Spleen (tissue), 11 donors: ENCODE measurements around the gene DDX39A. TPM values are rescaled to one million over a fixed set of nuclear protein-coding genes. Genes with fewer than 3 reads are reported as not detected.

Source experiments
- DNase-seq: peaks from one replicate; pipeline ENCODE4 v3.0.0-alpha.2; 2020
- H3K27ac ChIP-seq, 8 donors: fragments of 200-600 bp; sonication (generic) in 7 of 8; 1 replicate in 4 of 8; 2 replicates in 4 of 8; pipeline versions ENCODE4 v1.5.0 to v1.8.0; 2016 to 2021; ENCODE audit warnings: inconsistent platforms in 4 of 8, mild to moderate bottlenecking in 4 of 8, moderate library complexity in 1 of 8
- H3K27me3 ChIP-seq, 7 donors: fragments of 200-600 bp; sonication (generic) in 6 of 7; replicated peaks in 1 of 7; 1 replicate in 4 of 7; 2 replicates in 3 of 7; pipeline versions ENCODE4 v1.5.0 to v1.8.0; 2016 to 2021; ENCODE audit warnings: inconsistent platforms in 3 of 7, mild to moderate bottlenecking in 1 of 7
- H3K36me3 ChIP-seq, 6 donors: fragments of 200-600 bp; sonication (generic) in 5 of 6; 1 replicate in 4 of 6; 2 replicates in 2 of 6; pipeline versions ENCODE4 v1.5.0 to v1.8.0; 2016 to 2021; ENCODE audit warnings: inconsistent platforms in 2 of 6
- H3K4me1 ChIP-seq, 6 donors: fragments of 200-600 bp; sonication (generic) in 5 of 6; 1 replicate in 3 of 6; 2 replicates in 3 of 6; pipeline versions ENCODE4 v1.5.0 to v1.8.0; 2016 to 2021; ENCODE audit warnings: inconsistent platforms in 3 of 6
- H3K4me3 ChIP-seq, 8 donors: fragments of 200-600 bp; sonication (generic) in 7 of 8; 1 replicate in 4 of 8; 2 replicates in 4 of 8; pipeline versions ENCODE4 v1.5.0 to v1.8.0; 2016 to 2021; ENCODE audit warnings: inconsistent platforms in 4 of 8, mild to moderate bottlenecking in 4 of 8, moderate library complexity in 2 of 8
- H3K9me3 ChIP-seq, 8 donors: fragments of 200-600 bp; sonication (generic) in 7 of 8; 1 replicate in 4 of 8; 2 replicates in 4 of 8; pipeline versions ENCODE4 v1.5.0 to v1.8.0; 2016 to 2021; ENCODE audit warnings: inconsistent platforms in 4 of 8
- POLR2A ChIP-seq, 3 donors: fragments of 450-650 bp; IDR thresholded peaks; one replicate each; pipeline ENCODE4 v1.5.1; 2017; ENCODE audit warnings: antibody characterized with exemption in 3 of 3, mild to moderate bottlenecking in 1 of 3
- POLR2AphosphoS5 ChIP-seq, 3 donors: sonication (generic); formaldehyde crosslinking; IDR thresholded peaks; one replicate each; pipeline ENCODE4 v1.5.1; 2017; ENCODE audit warnings: antibody characterized with exemption in 3 of 3
- WGBS, 5 donors: extraction: QIAGEN DNeasy Blood & Tissue Kit in 3 of 5; methylation state at CpG; one replicate each; pipeline versions ENCODE4 v1.1.5 to v1.1.7; 2013 to 2018; 5-methylcytosine and 5-hydroxymethylcytosine counted together
- intact Hi-C: fragments of 100-400 bp; cut with DNase I; formaldehyde crosslinking; loops from one replicate; pipeline ENCODE4 v1.15.0; 2023; ENCODE audit warnings: low total_unique reads
- polyA plus RNA-seq, 3 donors: library from polyadenylated mRNA; stranded (reverse); fragments of 200-250 nt; gene quantifications; one replicate each; pipeline ENCODE4 v1.2.1, GENCODE V29; 2013
- total RNA-seq, 7 donors: library from RNA; depleted of rRNA in 3 of 7; stranded (reverse); fragments of >200 nt in 3 of 7; fragmentation: NEBNext Ultra II Directional in 4 of 7; extraction: Animal tissue kit (Norgen Biotek cat#: 25700) in 4 of 7; gene quantifications; one replicate each; pipeline versions ENCODE4 v1.1.0 to v1.2.1, GENCODE V29; 2016 to 2021
- TF ChIP-seq, protein P1 (sequence below), 11 experiments: fragments of 200-600 bp in 7 of 11; fragments of 450-650 bp in 4 of 11; sonication (generic) in 4 of 11; IDR thresholded peaks in 8 of 11; conservative IDR thresholded peaks in 3 of 11; 1 replicate in 7 of 11; 2 replicates in 4 of 11; pipeline versions ENCODE4 v1.4.0 to v1.8.0; 2016 to 2021; ENCODE audit warnings: antibody characterized with exemption in 11 of 11, inconsistent platforms in 4 of 11, mild to moderate bottlenecking in 1 of 11
- donor health status: healthy with polysubstance abuse.
- donor health status: DM: no; HTN: no; CAD: no; lungs with moderate emphysema.
- donor health status: DM: no; HTN: no; CAD: no.
- donor health status: Bipolar disorder and iron deficiency.
- donor health status: healthy.
- donor health status: DM: no; HTN: no; CAD: no.
- donor health status: DM: yes; HTN: yes; CAD: no.

DDX39A gene
- total and polyA plus RNA-seq, 10 donors, result 81.8 to 267 (median 138) TPM

DNA sequence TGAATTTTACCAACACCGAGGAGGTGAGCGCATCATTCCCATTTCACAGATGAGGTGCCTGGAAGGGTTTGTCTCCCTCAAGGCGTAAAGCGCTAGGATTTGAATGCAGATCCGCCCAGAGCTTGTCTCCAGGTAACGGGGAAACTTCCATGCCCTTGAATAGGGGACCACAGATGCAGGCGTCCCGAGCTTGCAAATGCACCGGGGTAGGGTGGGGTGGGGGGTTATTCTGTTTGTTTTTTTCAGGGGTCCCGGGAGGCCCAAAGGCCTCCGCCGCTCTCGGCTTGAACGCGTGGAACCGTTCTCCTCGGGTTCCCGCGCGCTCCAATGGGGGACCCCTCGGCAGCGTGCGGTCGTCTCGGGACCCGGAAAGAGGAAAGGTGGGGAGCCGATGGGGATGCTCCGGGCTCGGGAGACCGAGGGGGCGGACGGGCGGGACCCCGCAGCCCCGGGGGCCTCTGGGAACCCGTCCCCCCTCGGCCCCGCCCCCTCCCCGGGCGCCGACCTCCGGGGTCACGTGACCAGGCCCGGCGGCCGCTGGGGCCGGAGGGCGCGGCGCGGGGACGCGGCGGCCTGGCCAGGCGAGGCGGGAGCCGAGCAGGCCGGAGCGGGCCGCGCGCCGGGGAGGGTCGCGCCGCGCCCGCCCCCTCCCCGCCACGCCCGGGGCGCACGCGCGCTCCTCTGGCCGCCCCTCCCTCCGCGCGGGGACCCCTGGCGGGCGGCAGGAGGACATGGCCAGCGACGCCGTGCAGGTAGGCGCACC, 13.8 kb upstream of the DDX39A start, which contains the start of gene PKN1:
PKN1 (plus strand) TSS at position 516 of the 763 bp plus-strand sequence; CDS start at position 732, 216 bp downstream.
- no peak for TF ChIP-seq POLR2A (IDR thresholded peaks at IDR 0.05)
- TF ChIP-seq, protein P1, sequence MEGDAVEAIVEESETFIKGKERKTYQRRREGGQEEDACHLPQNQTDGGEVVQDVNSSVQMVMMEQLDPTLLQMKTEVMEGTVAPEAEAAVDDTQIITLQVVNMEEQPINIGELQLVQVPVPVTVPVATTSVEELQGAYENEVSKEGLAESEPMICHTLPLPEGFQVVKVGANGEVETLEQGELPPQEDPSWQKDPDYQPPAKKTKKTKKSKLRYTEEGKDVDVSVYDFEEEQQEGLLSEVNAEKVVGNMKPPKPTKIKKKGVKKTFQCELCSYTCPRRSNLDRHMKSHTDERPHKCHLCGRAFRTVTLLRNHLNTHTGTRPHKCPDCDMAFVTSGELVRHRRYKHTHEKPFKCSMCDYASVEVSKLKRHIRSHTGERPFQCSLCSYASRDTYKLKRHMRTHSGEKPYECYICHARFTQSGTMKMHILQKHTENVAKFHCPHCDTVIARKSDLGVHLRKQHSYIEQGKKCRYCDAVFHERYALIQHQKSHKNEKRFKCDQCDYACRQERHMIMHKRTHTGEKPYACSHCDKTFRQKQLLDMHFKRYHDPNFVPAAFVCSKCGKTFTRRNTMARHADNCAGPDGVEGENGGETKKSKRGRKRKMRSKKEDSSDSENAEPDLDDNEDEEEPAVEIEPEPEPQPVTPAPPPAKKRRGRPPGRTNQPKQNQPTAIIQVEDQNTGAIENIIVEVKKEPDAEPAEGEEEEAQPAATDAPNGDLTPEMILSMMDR (IDR thresholded peaks at IDR 0.05 in 8 of 11, conservative IDR thresholded peaks at IDR 0.05 in 3 of 11), result peak in 1 of 11 experiments; percentile 23
- TF ChIP-seq POLR2AphosphoS5 (IDR thresholded peaks at IDR 0.05), result peak; percentile 31 to 58 (median 57)
- Histone ChIP-seq H3K9me3 (no peaks in the 10 kb centered on the region), H3K36me3 (peaks cover 0 to 25% (median 0%) of the 10 kb centered on the region in 6 donors), H3K4me1 (peaks cover 28 to 63% (median 56%) of the 10 kb centered on the region in 6 donors), H3K27ac (peak within 1 kb of the TSS; percentile 85 to 95 (median 93)), H3K27me3 (no peaks in the 10 kb centered on the region), H3K4me3 (peak within 1 kb of the TSS; percentile 74 to 95 (median 82))
- 2 to 6% (median 4%) methylated on average over 23 to 85 of the region's 85 CpGs for WGBS, 5 donors
- intact Hi-C loops, result no loop called here
- peak; percentile 89 for DNase-seq

DNA sequence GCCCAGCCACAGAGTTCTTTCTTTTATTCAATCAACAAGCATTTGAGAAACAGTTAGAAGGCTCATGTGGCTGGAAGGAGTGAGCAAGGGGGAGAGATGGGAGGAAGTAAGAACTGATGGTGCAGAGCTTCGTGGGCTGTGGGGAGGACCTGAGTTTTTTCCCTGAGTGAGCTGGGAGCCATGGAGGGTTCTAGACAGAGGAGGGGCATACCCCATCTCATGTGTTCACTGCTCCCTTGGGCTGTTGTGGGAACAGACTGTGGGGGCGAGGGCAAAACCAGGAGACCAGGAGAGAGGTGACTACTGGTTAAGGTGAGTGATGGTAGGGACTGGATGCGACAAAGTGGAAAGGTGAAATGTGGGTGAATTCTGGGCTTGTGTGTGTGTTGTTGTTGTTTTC, 11.6 kb upstream of the DDX39A start:
- 65 to 78% (median 71%) methylated on average over 3 of the region's 3 CpGs for WGBS, 5 donors
- no peak overlapping the region for H3K27ac ChIP-seq
- peaks cover 14 to 40% (median 36%) of the 10 kb centered on the region in 6 donors for H3K4me1 ChIP-seq
- intact Hi-C loops, result no loop called here
- H3K27me3 ChIP-seq, result no peaks in the 10 kb centered on the region
- no peak for DNase-seq
- H3K4me3 ChIP-seq, result no peak overlapping the region
- peaks cover 0 to 3% (median 0%) of the 10 kb centered on the region in 6 donors for H3K36me3 ChIP-seq
- TF ChIP-seq, protein P1 (IDR thresholded peaks at IDR 0.05 in 8 of 11, conservative IDR thresholded peaks at IDR 0.05 in 3 of 11), result no peak
- TF ChIP-seq POLR2AphosphoS5 (IDR thresholded peaks at IDR 0.05) (no peak), POLR2A (IDR thresholded peaks at IDR 0.05) (no peak)
- H3K9me3 ChIP-seq, result no peaks in the 10 kb centered on the region

DNA sequence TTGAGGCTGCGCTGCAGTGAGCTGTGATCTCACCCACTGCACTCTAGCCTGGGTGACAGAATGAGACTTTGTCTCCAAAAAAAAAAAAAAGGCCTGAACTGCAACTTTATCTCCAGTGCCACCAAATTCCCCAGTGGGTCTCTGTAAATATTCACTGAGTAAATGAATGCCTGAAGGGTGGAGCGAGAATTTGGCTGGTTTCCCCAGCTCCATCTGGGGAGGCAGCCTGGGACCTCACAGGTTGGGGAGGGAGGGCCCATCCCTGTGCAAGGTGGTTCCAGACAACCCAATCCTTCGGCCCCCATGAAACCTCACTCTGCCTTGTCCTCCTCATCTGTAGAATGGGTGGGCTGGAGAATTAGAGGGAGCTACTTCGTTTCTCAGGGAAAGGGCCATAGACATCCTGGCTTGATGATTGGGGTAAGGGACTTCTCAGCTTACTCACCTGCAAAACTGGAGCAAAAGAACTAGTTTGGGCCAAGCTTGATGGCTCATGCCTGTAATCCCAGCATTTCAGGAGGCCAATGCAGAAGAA, 9.8 kb upstream of the DDX39A start:
- Histone ChIP-seq H3K9me3 (no peaks in the 10 kb centered on the region), H3K27me3 (no peaks in the 10 kb centered on the region), H3K27ac (no peak overlapping the region), H3K4me1 (peaks cover 0 to 22% (median 19%) of the 10 kb centered on the region in 6 donors), H3K36me3 (no peaks in the 10 kb centered on the region), H3K4me3 (no peak overlapping the region)
- TF ChIP-seq POLR2AphosphoS5 (IDR thresholded peaks at IDR 0.05) (no peak), POLR2A (IDR thresholded peaks at IDR 0.05) (no peak)
- TF ChIP-seq, protein P1 (IDR thresholded peaks at IDR 0.05 in 8 of 11, conservative IDR thresholded peaks at IDR 0.05 in 3 of 11), result no peak
- intact Hi-C loops, result no loop called here
- 86 to 95% (median 93%) methylated on average over 4 of the region's 4 CpGs for WGBS, 5 donors
- DNase-seq, result no peak

DNA sequence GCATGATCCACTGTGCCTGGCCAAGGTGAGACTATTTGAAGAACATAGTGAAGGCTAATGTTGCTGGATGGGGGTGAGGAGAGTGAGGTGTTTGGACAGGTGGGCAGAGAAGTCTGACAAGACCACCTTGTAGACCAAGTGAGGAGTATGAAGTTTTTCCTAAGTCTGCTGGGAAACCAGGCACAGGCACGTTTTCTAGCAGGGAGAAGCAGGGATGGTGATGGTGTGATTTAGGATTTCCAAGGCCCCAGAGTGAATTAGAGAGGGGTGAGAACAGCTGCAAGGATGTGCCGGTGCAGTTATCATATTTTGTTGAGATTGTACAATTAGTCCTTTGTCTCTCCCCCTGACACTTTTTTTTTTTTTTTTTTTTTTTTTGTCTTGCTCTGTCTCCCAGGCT, 8.3 kb upstream of the DDX39A start:
- Histone ChIP-seq H3K4me1 (peaks cover 0 to 20% (median 11%) of the 10 kb centered on the region in 6 donors), H3K27me3 (no peaks in the 10 kb centered on the region), H3K36me3 (no peaks in the 10 kb centered on the region), H3K4me3 (no peak overlapping the region), H3K27ac (no peak overlapping the region), H3K9me3 (no peaks in the 10 kb centered on the region)
- TF ChIP-seq POLR2AphosphoS5 (IDR thresholded peaks at IDR 0.05), result no peak
- no peak for TF ChIP-seq POLR2A (IDR thresholded peaks at IDR 0.05)
- TF ChIP-seq, protein P1 (IDR thresholded peaks at IDR 0.05 in 8 of 11, conservative IDR thresholded peaks at IDR 0.05 in 3 of 11), result no peak
- intact Hi-C loops, result no loop called here
- 75 to 85% (median 78%) methylated on average over 2 of the region's 2 CpGs for WGBS, 5 donors
- DNase-seq, result no peak
